22Rv1 (cell line): ENCODE data around the gene B4GALT6.

Experiments
- CTCF ChIP-seq: fragments of 450-650 bp; IDR thresholded peaks from 2 replicates; pipeline ENCODE4 v1.5.1; 2017; ENCODE audit warnings: mild to moderate bottlenecking
- ZFX ChIP-seq: fragments of 450-650 bp; IDR thresholded peaks from 2 replicates; pipeline ENCODE4 v1.6.1; 2017; ENCODE audit warnings: antibody characterized with exemption, borderline replicate concordance

GRCh38 chr18:31586616-31587015 lies 97.8 kb downstream of the B4GALT6 start:
- TF ChIP-seq CTCF: no peak
- no peak for TF ChIP-seq ZFX
